Left lung (tissue), 10 donors: ENCODE data around the gene ENTREP1. TPM values are rescaled to one million over a fixed set of nuclear protein-coding genes. Genes with fewer than 3 reads are reported as not detected.
"Not testable (repeated sequence)": the region's sequence is repeated elsewhere in the genome, so short reads cannot be mapped to it uniquely, and the experiment has no call there.

Source experiments
- ATAC-seq: fragments of 200-7000 bp; cut with Tn5 transposase; one replicate; pipeline ENCODE4 v1.9.1; 2020; ENCODE audit warnings: moderate library complexity
- DNase-seq, 4 donors: peaks; one replicate each; pipeline ENCODE4 v3.0.0-alpha.2; 2013 to 2020
- H3K27ac ChIP-seq, 2 donors: fragments of 200-600 bp; sonication (generic) in 1 of 2; one replicate each; pipeline versions ENCODE4 v1.5.0 to v1.8.0; 2020 to 2021
- H3K27me3 ChIP-seq, 2 donors: fragments of 200-600 bp; sonication (generic) in 1 of 2; one replicate each; pipeline versions ENCODE4 v1.5.0 to v1.8.0; 2020 to 2021
- H3K36me3 ChIP-seq, 2 donors: fragments of 200-600 bp; sonication (generic) in 1 of 2; one replicate each; pipeline versions ENCODE4 v1.5.0 to v1.8.0; 2020 to 2021
- H3K4me1 ChIP-seq, 2 donors: fragments of 200-600 bp; one replicate each; pipeline ENCODE4 v1.8.0; 2021
- H3K4me3 ChIP-seq, 2 donors: fragments of 200-600 bp; sonication (generic) in 1 of 2; one replicate each; pipeline versions ENCODE4 v1.5.0 to v1.8.0; 2020 to 2021; ENCODE audit warnings: mild to moderate bottlenecking in 1 of 2
- H3K9me3 ChIP-seq, 2 donors: fragments of 200-600 bp; sonication (generic) in 1 of 2; one replicate each; pipeline versions ENCODE4 v1.5.0 to v1.8.0; 2020 to 2021
- CTCF ChIP-seq, 2 donors: fragments of 200-600 bp; sonication (generic) in 1 of 2; IDR thresholded peaks; one replicate each; pipeline versions ENCODE4 v1.5.0 to v1.8.0; 2021; ENCODE audit warnings: antibody characterized with exemption in 2 of 2
- intact Hi-C, 2 donors: fragments of 100-400 bp; cut with DNase I; formaldehyde crosslinking; loops; one replicate each; pipeline versions ENCODE4 v1.11.2 to v1.14.2; 2022
- polyA plus RNA-seq, 6 donors: library from polyadenylated mRNA; unstranded; fragments of 120-200 nt; gene quantifications; one replicate each; pipeline ENCODE4 v1.2.1, GENCODE V29; 2013; ENCODE audit not compliant: insufficient read length in 6 of 6
- total RNA-seq, 2 donors: library from RNA; stranded (reverse); fragmentation: NEBNext Ultra II Directional; extraction: Animal tissue kit (Norgen Biotek cat#: 25700); gene quantifications; one replicate each; pipeline ENCODE4 v1.2.1, GENCODE V29; 2021
- donor health status: DM: no; HTN: yes; CAD: no.
- donor health status: DM: no; HTN: no; CAD: no.

Gene ENTREP1
- total and polyA plus RNA-seq, 8 donors, result 16.8 to 49.7 (median 40.9) TPM

- no peaks in the 10 kb centered on the region for H3K9me3 ChIP-seq
- no peaks in the 10 kb centered on the region for H3K4me1 ChIP-seq
- H3K36me3 ChIP-seq, result no peaks in the 10 kb centered on the region
- no peaks in the 10 kb centered on the region for H3K27me3 ChIP-seq
- no peak for TF ChIP-seq CTCF (IDR thresholded peaks at IDR 0.05)
- H3K4me3 ChIP-seq, result no peak overlapping the region
- DNase-seq (no peak), ATAC-seq (no peak)
- no peak overlapping the region for H3K27ac ChIP-seq
- intact Hi-C loops, result no loop called here
Observed at GRCh38 chr9:69396759-69397158, 71.7 kb downstream of the ENTREP1 start.

- H3K27ac ChIP-seq, result no peak overlapping the region
- ATAC-seq, result no peak
- no peak overlapping the region for H3K4me3 ChIP-seq
- H3K9me3 ChIP-seq, result no peaks in the 10 kb centered on the region
- DNase-seq, result no peak
- H3K27me3 ChIP-seq, result no peaks in the 10 kb centered on the region
- H3K36me3 ChIP-seq, result no peaks in the 10 kb centered on the region
- TF ChIP-seq CTCF (IDR thresholded peaks at IDR 0.05), result no peak
- intact Hi-C loops, result no loop called here
- no peaks in the 10 kb centered on the region for H3K4me1 ChIP-seq
Observed at GRCh38 chr9:69397384-69398214, 72.6 kb downstream of the ENTREP1 start.

GRCh38 chr9:69400470-69400869 lies 75.5 kb downstream of the ENTREP1 start:
- no peak for ATAC-seq
- no peak for TF ChIP-seq CTCF (IDR thresholded peaks at IDR 0.05)
- intact Hi-C loops, result no loop called here

GRCh38 chr9:69409936-69410335 lies 84.9 kb downstream of the ENTREP1 start:
- H3K4me3 ChIP-seq, ATAC-seq, H3K27ac ChIP-seq, H3K36me3 ChIP-seq, H3K9me3 ChIP-seq, DNase-seq, intact Hi-C loops, H3K4me1 ChIP-seq: not testable (repeated sequence)
- H3K27me3 ChIP-seq, result peaks cover 0 to 12% of the 10 kb centered on the region in 2 donors

More at GRCh38 chr9:69400470-69400869, 75.5 kb downstream of the ENTREP1 start:
- no peaks in the 10 kb centered on the region for H3K9me3 ChIP-seq
- no peak for DNase-seq
- no peaks in the 10 kb centered on the region for H3K27me3 ChIP-seq
- H3K4me3 ChIP-seq, result no peak overlapping the region
- no peaks in the 10 kb centered on the region for H3K36me3 ChIP-seq
- H3K27ac ChIP-seq, result no peak overlapping the region
- H3K4me1 ChIP-seq, result no peaks in the 10 kb centered on the region

GRCh38 chr9:69411246-69411645 lies 86.2 kb downstream of the ENTREP1 start:
- no peaks in the 10 kb centered on the region for H3K9me3 ChIP-seq
- no peaks in the 10 kb centered on the region for H3K36me3 ChIP-seq
- H3K27ac ChIP-seq, result no peak overlapping the region
- ATAC-seq (no peak), DNase-seq (no peak)
- no peaks in the 10 kb centered on the region for H3K4me1 ChIP-seq
- TF ChIP-seq CTCF (IDR thresholded peaks at IDR 0.05), result no peak
- intact Hi-C loops, result no loop called here
- no peak overlapping the region for H3K4me3 ChIP-seq
- peaks cover 0 to 12% of the 10 kb centered on the region in 2 donors for H3K27me3 ChIP-seq
